Measurements from ENCODE around the gene SLC5A10. TPM values are rescaled to one million over a fixed set of nuclear protein-coding genes. Genes with fewer than 3 reads are reported as not detected.
"Not testable (repeated sequence)": the region's sequence is repeated elsewhere in the genome, so short reads cannot be mapped to it uniquely, and the experiment has no call there.

SLC5A10 gene
- total and polyA plus RNA-seq, 12 donors = 0.06 to 0.19 (median 0.10) TPM; not detected in 6

- intact Hi-C loops (cut with DNase I) = no loop called here
- Histone ChIP-seq H3K27me3 (no peaks in the 10 kb centered on the region), H3K4me3 (no peak overlapping the region), H3K4me1 (peaks cover 0 to 23% (median 9%) of the 10 kb centered on the region in 9 donors), H3K27ac (peak overlapping the region in 2 of 10 donors; percentile 23 to 27), H3K36me3 (no peaks in the 10 kb centered on the region), H3K9me3 (no peaks in the 10 kb centered on the region)
- TF ChIP-seq CTCF (IDR thresholded peaks at IDR 0.05) = no peak
- WGBS, 2 donors = 67 to 69% methylated on average over 34 of the region's 34 CpGs
- ATAC-seq (peak; percentile 43 to 88 (median 65)), DNase-seq (no peak)
These were observed 740 bp upstream of the SLC5A10 start for GRCh38 chr17:18950944-18951905.

DNA sequence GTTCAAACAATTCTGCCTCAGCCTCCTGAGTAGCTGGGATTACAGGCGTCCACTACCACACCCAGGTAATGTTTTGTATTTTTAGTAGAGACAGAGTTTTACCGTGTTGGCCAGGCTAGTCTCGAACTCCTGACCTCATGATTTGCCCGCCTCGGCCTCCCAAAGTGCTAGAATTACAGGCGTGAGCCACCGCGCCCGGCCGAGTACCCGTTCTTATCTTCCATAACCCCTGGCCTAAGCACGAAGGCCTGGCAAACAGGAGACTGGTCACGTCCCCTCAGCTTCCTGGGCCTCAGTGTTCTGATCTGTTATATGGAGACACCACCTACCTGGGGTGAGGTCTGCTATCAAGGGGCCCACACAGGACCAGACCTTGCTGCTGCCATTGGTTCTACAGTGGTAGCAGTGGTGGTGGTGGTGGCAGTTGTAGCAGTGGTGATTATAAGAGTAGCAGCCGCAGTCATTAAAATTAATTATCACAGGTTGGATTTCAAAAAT, 1.3 kb downstream of the SLC5A10 start:
- intact Hi-C loops (cut with DNase I) = no loop called here
- Histone ChIP-seq H3K27me3 (no peaks in the 10 kb centered on the region), H3K9me3 (no peaks in the 10 kb centered on the region), H3K4me3 (no peak overlapping the region), H3K4me1 (peaks cover 0 to 23% (median 9%) of the 10 kb centered on the region in 9 donors), H3K36me3 (no peaks in the 10 kb centered on the region), H3K27ac (no peak overlapping the region)
- WGBS, 2 donors = 93 to 94% methylated on average over 14 of the region's 14 CpGs
- no peak for ATAC-seq
- no peak for DNase-seq
- no peak for TF ChIP-seq CTCF (IDR thresholded peaks at IDR 0.05)

DNA sequence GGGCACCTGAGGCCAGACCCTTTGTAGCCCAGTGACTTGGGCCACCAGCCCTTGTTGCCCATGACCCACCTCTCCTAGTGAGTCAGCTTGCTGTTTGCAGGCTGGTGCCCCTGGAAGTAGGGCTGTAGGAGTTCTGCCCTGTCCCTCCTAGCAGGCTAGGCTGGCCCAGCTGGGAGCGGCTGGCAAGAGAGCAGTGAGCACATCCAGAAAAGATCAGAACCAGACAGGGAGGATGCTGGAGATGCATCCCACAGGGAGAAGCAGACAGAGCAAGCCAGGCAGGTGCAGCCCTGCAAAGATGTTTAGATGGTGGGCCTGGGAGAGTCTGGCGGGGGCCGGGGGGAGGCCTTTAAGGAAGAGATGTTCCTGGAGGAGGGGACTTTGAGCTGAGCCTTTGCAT, 2.4 kb downstream of the SLC5A10 start:
- H3K36me3 ChIP-seq = no peaks in the 10 kb centered on the region
- H3K27me3 ChIP-seq = no peaks in the 10 kb centered on the region
- WGBS, 2 donors = 91% methylated on average over 3 of the region's 3 CpGs
- no peak overlapping the region for H3K4me3 ChIP-seq
- DNase-seq = no peak
- ATAC-seq = no peak
- H3K4me1 ChIP-seq = peaks cover 0 to 20% (median 5%) of the 10 kb centered on the region in 9 donors
- TF ChIP-seq CTCF (IDR thresholded peaks at IDR 0.05) = no peak
- intact Hi-C loops (cut with DNase I) = no loop called here
- no peak overlapping the region for H3K27ac ChIP-seq
- no peaks in the 10 kb centered on the region for H3K9me3 ChIP-seq

DNA sequence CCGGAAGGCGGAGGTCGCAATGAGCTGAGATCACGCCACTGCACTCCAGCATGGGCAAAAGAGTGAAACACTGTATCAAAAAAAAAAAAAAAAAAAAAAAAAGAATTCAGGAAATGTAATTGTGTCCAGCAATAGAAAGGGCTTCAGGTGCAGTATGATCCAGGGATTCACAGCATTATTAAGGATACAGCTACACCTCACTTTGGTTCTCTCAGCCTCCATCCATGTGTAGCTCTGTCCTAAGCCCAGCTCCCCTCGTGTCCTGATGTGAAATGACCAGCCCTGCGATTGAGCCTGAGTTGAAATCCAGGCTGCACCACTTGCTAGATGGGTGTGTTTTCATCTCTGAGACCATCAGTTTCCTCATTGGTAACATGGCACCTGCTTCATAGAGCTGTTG, 3.0 kb downstream of the SLC5A10 start:
- TF ChIP-seq CTCF (IDR thresholded peaks at IDR 0.05) = no peak
- intact Hi-C loops (cut with DNase I) = no loop called here
- no peak for ATAC-seq

GRCh38 chr17:18956021-18956420, 4.1 kb downstream of the SLC5A10 start:
- intact Hi-C loops (cut with DNase I); H3K27me3 ChIP-seq; H3K4me1 ChIP-seq; DNase-seq; H3K27ac ChIP-seq; H3K36me3 ChIP-seq; H3K9me3 ChIP-seq; ATAC-seq; H3K4me3 ChIP-seq: not testable (repeated sequence)
- 94 to 96% methylated on average over 6 of the region's 6 CpGs for WGBS, 2 donors

More for the DNA sequence above, 3.0 kb downstream of the SLC5A10 start:
- H3K4me3 ChIP-seq = no peak overlapping the region
- H3K27me3 ChIP-seq = no peaks in the 10 kb centered on the region
- H3K9me3 ChIP-seq = no peaks in the 10 kb centered on the region
- H3K36me3 ChIP-seq = no peaks in the 10 kb centered on the region
- H3K4me1 ChIP-seq = peaks cover 0 to 13% (median 5%) of the 10 kb centered on the region in 9 donors
- 97% methylated on average over 6 of the region's 6 CpGs for WGBS, 2 donors
- no peak overlapping the region for H3K27ac ChIP-seq
- no peak for DNase-seq
